ENCODE results near the gene RNF19B. TPM values are rescaled to one million over a fixed set of nuclear protein-coding genes. Genes with fewer than 3 reads are reported as not detected.

The RNF19B gene
- total RNA-seq, 1 experiment from 2014 or later: 15.0 TPM

GRCh38 chr1:32894019-32894600 lies 70.5 kb downstream of the RNF19B start:
- Histone ChIP-seq H3K27ac (ENCODE audit: insufficient read length, low read depth, low read length) (no peak overlapping the region), H4K91ac (ENCODE audit: insufficient read length, low read depth, low read length) (no peak overlapping the region), H3K79me2 (ENCODE audit: insufficient read depth, low read length) (no peaks in the 10 kb centered on the region), H2BK12ac (ENCODE audit: insufficient read length, low read depth, low read length) (no peak overlapping the region), H3K9ac (ENCODE audit: extremely low read depth, insufficient read length, low read length) (no peak overlapping the region), H3K9me3 (ENCODE audit: control insufficient read depth, low read depth, low read length) (no peaks in the 10 kb centered on the region), H3K4me2 (ENCODE audit: insufficient read depth, insufficient read length, low read length) (peak overlapping the region; percentile 53), H4K8ac (replicated peaks; ENCODE audit: insufficient read length, low read depth, low read length) (no peak overlapping the region), H2AFZ (ENCODE audit: low read length) (no peak overlapping the region), H3K4ac (ENCODE audit: low read depth, low read length) (no peak overlapping the region), H4K20me1 (ENCODE audit: control insufficient read depth, insufficient read depth, insufficient read length) (peaks cover 3% of the 10 kb centered on the region), H3K27me3 (ENCODE audit: insufficient read depth, low read length) (peaks cover 3% of the 10 kb centered on the region; the same call in 1 of the 2 replicates), H3T11ph (ENCODE audit: low read length) (no peak overlapping the region), H4K5ac (ENCODE audit: insufficient read length, low read depth, low read length) (no peak overlapping the region), H3K56ac (ENCODE audit: insufficient read length, low read depth, low read length) (no peak overlapping the region), H3K23ac (ENCODE audit: insufficient read length, low read depth, low read length) (no peak overlapping the region), H2BK5ac (ENCODE audit: insufficient read length, low read length) (no peak overlapping the region), H3K4me1 (ENCODE audit: insufficient read depth, low read length) (no peaks in the 10 kb centered on the region), H3K18ac (ENCODE audit: insufficient read length, low read depth, low read length) (no peak overlapping the region), H2AK5ac (ENCODE audit: insufficient read length, low read length) (no peak overlapping the region), H3K23me2 (ENCODE audit: insufficient read length, low read depth, low read length, poor library complexity, severe bottlenecking) (no peaks in the 10 kb centered on the region), H3K79me1 (ENCODE audit: insufficient read depth, low read depth, low read length, poor library complexity, severe bottlenecking) (no peaks in the 10 kb centered on the region), H3K14ac (ENCODE audit: insufficient read depth, low read length) (no peak overlapping the region), H2BK120ac (ENCODE audit: low read depth, low read length, poor library complexity, severe bottlenecking) (no peak overlapping the region), H2BK15ac (ENCODE audit: low read depth, low read length) (no peak overlapping the region), H2BK20ac (ENCODE audit: low read depth, low read length, poor library complexity, severe bottlenecking) (no peak overlapping the region)
- Mint-ChIP-seq H3K27ac (peak overlapping the region in 1 of 3 experiments; percentile 44; a peak in 1 of 7 replicates), H3K9me3 (peaks cover 5 to 8% of the 10 kb centered on the region in 2 experiments; a peak in 3 of 5 replicates), H3K4me1 (peaks cover 9 to 24% of the 10 kb centered on the region in 2 experiments; a peak in 3 of 4 replicates), H3K27me3 (ENCODE audit: low read depth) (peaks cover 74% of the 10 kb centered on the region), H3K4me3 (peak overlapping the region; percentile 69 to 88), H3K36me3 (ENCODE audit: insufficient read depth in 1 of 3, low read depth in 3 of 3) (peaks cover 0 to 9% (median 0%) of the 10 kb centered on the region in 3 experiments; a peak in 1 of 7 replicates)
- DNase-seq: no peak
- TF ChIP-seq, protein P1, sequence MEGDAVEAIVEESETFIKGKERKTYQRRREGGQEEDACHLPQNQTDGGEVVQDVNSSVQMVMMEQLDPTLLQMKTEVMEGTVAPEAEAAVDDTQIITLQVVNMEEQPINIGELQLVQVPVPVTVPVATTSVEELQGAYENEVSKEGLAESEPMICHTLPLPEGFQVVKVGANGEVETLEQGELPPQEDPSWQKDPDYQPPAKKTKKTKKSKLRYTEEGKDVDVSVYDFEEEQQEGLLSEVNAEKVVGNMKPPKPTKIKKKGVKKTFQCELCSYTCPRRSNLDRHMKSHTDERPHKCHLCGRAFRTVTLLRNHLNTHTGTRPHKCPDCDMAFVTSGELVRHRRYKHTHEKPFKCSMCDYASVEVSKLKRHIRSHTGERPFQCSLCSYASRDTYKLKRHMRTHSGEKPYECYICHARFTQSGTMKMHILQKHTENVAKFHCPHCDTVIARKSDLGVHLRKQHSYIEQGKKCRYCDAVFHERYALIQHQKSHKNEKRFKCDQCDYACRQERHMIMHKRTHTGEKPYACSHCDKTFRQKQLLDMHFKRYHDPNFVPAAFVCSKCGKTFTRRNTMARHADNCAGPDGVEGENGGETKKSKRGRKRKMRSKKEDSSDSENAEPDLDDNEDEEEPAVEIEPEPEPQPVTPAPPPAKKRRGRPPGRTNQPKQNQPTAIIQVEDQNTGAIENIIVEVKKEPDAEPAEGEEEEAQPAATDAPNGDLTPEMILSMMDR (conservative IDR thresholded peaks at IDR 0.05): no peak
- no CpG with 5 or more reads among the region's 8 CpGs for WGBS (ENCODE audit: extremely low coverage, insufficient read length, low lambda C conversion rate)

All from H9 (cell line).